GM19468 (cell line): Measurements from ENCODE around the gene DIP2A.
"Not testable (repeated sequence)": the region's sequence is repeated elsewhere in the genome, so short reads cannot be mapped to it uniquely, and the experiment has no call there.

ENCODE experiments used
- ATAC-seq: cut with Tn5 transposase; IDR thresholded peaks from one replicate; pipeline ENCODE4 v1.9.1; 2021; ENCODE audit warnings: mild to moderate bottlenecking, moderate library complexity, moderate number of reproducible peaks; ENCODE audit not compliant: unreplicated experiment; ENCODE audit errors: extremely low read depth

Gene DIP2A

GRCh38 chr21:46424039-46424591 lies 34.6 kb upstream of the DIP2A start:
- no peak for ATAC-seq

DNA sequence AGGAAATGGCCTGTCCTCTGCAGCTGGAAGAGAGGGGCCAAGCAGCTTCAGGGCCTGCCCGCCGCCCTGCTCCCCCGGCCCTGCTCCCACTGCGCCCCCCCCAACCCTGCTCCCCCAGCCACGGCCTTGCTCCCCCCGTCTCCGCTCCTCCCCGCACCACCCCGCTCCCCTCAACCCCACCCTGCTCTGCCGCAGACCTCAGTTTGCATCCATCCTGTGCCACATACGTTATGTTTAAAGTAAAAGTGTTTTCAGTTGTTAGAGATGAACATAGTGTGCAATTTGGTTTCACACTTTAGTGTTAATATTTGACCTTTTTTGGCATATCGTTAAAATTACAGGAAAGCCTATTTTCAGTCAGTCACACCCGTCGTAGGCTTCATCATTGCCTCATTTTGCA lies 34.1 kb upstream of the DIP2A start:
- no peak for ATAC-seq

- no peak for ATAC-seq
These were observed 33.6 kb upstream of the DIP2A start for GRCh38 chr21:46425041-46425440.

DNA sequence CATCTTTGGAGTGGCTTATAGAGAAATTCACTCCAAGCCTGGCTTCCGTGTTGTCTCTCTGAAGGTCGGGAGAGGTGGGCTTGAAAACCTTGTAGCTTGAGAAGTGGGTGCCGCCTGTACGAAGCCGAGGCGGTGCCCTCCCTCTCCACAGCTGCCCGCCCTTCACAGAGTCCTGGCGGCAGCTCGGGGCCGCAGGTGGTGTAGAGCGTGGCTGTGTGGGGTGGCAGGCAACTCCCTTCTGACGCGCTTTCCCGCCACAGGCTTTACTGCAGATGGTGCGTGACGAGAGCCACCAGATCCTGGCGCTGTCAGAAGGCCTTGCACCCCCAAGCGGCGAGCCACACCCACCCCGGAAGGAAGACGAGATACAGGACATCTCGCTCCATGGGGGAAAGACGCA lies 33.1 kb upstream of the DIP2A start:
- no peak for ATAC-seq

GRCh38 chr21:46426313-46427046 lies 32.2 kb upstream of the DIP2A start:
- no peak for ATAC-seq

DNA sequence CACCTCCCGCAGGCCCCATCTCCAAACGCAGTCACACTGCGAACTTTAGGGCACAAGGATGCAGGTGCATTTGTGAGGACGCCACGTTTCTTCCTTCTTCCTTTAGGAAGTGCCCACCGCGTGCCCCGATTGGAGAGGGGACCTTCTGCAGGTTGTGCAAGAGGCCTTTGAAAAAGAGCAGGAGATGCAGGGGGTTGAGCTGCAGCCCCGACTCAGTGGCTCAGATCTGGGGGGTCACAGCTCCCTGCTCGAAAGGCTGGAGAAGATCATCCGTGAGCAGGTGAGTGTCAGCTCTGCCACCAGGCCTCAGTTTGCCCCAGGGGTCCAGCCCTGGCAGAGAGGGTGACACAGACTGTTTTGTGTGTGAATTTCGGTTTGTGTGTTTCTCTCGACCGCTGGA lies 31.2 kb upstream of the DIP2A start:
- ATAC-seq, result no peak

DNA sequence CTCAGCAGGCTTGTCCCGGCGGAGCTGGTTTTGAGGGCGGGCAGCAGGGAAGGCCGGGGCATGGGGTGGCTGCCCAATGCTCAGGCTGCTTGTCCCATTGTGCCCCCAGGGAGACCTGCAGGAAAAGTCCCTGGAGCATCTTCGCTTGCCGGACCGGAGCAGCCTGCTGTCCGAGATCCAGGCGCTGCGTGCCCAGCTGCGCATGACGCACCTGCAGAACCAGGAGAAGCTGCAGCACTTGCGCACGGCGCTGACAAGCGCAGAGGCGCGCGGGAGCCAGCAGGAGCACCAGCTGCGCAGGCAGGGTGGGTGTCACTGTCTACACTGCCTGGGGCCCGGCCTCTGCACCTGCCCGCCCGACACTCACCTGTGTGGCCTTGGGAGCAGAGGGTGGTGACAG lies 30.4 kb upstream of the DIP2A start:
- no peak for ATAC-seq

DNA sequence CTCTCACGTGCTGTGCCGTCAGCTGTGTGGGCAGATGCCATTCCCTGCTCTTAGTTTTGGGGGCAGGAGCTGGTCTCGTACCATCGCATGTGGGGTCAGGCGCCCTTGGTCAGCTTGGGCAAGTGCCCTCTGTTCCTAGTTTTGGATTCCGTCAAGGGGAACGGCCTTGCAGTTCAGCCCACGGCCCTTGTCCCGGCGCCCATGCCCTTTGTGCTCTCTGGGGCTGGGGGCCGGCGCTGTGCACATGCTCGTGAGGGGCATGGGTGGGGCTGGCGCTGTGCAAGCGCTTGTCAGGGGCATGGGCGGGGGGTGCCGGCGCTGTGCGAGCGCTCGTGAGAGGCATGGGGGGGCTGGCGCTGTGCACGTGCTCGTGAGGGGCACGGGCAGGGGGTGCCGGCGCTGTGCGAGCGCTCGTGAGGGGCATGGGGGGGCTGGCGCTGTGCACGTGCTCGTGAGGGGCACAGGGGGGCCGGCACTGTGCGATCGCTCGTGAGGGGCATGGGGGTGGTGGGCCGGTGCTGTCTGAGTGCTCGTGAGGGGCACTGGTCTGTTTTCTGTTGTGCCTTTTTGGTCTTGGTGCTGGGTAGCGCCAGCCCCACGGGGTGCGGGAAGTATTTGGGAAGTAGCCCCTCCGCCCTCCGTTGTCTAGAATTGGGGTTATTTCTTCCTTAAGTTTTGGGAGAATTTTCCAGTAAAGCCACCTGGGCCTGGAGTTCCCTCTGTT lies 29.5 kb upstream of the DIP2A start:
- ATAC-seq, result no peak

DNA sequence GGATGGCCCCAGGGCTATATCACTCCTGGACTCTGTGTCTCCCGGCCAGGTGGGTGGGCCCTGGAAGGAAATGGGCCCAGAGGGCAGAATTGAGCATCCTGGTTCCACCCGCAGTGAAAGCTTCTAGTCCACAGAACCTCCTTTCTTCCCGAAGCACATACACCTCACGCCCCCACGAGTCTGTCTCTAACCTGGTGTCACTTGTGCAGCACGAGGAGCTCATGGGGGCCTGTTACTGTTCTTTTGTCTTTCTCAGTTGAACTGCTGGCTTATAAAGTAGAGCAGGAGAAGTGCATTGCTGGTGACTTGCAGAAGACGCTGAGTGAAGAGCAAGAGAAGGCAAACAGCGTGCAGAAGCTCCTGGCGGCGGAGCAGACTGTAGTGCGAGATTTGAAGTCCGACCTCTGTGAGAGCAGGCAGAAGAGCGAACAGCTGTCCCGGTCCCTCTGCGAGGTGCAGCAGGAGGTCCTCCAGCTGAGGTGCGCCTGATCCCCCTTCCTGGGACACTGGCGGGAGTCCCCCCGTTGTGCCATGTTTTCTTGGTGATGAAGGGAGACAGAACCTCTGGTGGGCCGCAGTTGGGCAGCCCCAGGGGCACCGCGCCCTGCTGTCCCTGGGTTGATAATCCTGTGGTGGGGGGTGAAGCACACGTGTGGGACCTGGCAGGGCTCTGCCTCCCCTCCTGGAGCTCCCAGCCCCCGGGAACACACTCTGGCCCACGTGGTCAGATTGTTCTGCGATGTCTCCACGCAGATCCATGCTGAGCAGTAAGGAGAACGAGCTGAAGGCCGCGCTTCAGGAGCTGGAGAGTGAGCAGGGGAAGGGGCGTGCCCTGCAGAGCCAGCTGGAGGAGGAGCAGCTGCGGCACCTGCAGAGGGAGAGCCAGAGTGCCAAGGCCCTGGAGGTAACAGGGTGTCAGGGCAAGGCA lies 28.7 kb upstream of the DIP2A start:
- ATAC-seq, result no peak

- no peak for ATAC-seq
These were observed 27.2 kb upstream of the DIP2A start for GRCh38 chr21:46431448-46431847.

GRCh38 chr21:46431884-46432488 lies 26.7 kb upstream of the DIP2A start:
- ATAC-seq, result no peak

- ATAC-seq, result not testable (repeated sequence)
These were observed 25.6 kb upstream of the DIP2A start for GRCh38 chr21:46433116-46433515.

DNA sequence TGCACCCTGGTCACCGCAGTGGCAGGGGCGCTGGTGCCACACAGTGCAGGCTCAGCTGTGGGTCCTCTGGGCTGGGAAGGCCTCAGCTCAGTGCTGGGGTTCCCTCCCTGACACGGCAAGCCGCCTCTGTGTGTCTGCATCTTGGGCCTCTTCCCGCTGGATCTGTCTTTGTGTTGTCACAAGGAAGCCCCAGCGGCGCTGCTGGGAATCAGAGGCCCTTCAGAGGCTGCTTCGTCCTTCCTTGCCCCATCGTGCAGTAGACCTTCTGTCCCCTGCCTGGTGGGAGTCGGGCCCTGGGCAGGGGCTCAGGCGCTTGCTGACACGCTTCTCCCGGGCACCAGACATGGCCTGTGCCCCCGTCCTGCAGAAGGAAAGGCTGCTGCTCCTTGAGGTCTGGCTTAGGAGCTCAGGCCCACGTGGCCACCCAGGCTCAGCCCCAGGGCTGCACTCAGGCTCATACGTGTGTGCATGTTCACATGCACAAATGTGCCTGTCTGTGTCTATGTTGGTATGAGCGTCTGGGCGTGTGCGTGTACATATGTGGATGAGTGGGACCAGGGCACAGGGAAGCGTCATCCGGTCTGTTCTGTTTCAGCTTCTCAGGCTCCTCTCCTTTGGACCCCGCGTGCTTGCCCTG lies 24.3 kb upstream of the DIP2A start:
- no peak for ATAC-seq

DNA sequence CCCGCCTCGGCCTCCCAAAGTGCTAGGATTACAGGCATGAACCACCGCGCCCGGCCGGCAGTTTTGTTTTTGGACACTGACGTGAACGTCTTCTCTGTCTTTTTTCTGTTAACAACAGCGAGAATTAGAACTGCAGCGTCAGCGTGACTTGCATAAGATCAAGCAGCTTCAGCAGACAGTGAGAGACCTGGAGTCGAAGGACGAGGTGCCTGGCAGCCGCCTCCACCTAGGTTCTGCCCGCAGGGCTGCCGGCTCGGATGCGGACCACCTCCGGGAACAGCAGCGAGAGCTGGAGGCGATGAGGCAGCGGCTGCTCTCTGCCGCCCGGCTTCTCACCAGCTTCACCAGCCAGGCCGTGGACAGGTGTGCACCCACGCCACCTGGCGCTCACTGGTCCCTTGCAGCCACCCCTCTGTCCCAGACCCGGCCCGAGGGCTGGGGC lies 22.9 kb upstream of the DIP2A start:
- no peak for ATAC-seq

DNA sequence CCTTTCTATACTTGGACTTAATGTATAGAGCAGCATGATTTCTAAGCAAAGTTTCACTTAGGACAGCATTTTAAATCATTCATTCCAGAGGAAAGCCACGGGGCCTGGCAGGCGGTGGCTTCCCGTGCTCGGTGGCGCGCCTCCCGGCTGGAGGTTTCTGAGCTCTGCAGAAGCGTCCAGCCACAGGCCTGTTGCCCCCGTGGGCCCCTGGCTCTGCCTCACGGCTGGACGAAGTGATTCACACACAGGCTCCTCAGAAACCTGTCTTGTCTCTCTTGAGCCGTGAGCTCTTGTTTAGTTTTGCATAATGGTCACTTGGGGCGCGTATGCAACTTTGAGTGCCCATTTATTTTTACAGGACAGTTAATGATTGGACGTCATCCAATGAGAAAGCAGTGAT lies 22.1 kb upstream of the DIP2A start:
- no peak for ATAC-seq

GRCh38 chr21:46437096-46437498 lies 21.6 kb upstream of the DIP2A start:
- ATAC-seq, result no peak

- no peak for ATAC-seq
These were observed 21.2 kb upstream of the DIP2A start for GRCh38 chr21:46437511-46437910.

DNA sequence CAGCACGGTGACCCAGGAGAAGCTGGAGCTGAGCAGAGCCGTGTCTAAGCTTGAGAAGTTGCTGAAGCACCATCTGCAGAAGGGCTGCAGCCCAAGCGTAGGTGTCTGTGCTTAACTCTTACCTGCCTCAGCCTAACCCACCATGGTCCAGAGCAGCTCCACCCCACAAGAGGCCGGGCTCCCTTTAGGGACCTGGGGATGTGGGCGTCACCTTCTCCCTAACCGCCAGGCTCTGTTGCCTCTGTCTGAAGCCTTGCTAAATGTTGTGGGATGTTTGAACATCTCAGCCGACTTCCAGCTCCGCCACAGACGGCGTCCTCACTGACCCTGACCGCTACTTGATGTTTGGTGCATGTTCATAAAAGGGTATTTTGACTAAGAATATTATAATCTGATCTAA lies 20.4 kb upstream of the DIP2A start:
- no peak for ATAC-seq

- no peak for ATAC-seq
These were observed 18.8 kb upstream of the DIP2A start for GRCh38 chr21:46439906-46440305.

- ATAC-seq, result no peak
These were observed 17.4 kb upstream of the DIP2A start for GRCh38 chr21:46441331-46441730.
